SK-MEL-5 (cell line): Measurements from ENCODE around the gene RAMP1. TPM values are rescaled to one million over a fixed set of nuclear protein-coding genes. Genes with fewer than 3 reads are reported as not detected.
"Not testable (repeated sequence)": the region's sequence is repeated elsewhere in the genome, so short reads cannot be mapped to it uniquely, and the experiment has no call there.

Experiments
- DNase-seq: peaks from one replicate; pipeline ENCODE4 v3.0.0-alpha.2; 2016; ENCODE audit warnings: low read depth, low spot score
- in situ Hi-C: cut with HindIII; loops from 2 replicates; pipeline ENCODE4 v1.10.0; 2016; ENCODE audit warnings: low sequenced_read_pairs, high pct_unique_total_duplicates, low pct_unique_long_range_greater_than_20kb
- small RNA-seq, 2 experiments: library from RNA; depleted of rRNA; stranded (forward); fragments of <200 nt; gene quantifications; one replicate each; pipeline ENCODE3, GENCODE V24; 2014
- total RNA-seq: library from RNA; depleted of rRNA; stranded (reverse); fragments of >200 nt; shearing (Covaris generic); gene quantifications from 2 replicates; pipeline ENCODE4 v1.2.3, GENCODE V29; 2014; rRNA removed

RAMP1 gene
- total RNA-seq, 1 experiment from 2014 or later = 0.26 TPM

GRCh38 chr2:237951354-237951753 is 91.9 kb downstream of the RAMP1 start:
- in situ Hi-C loops = not testable (repeated sequence)

GRCh38 chr2:237951878-237952277 is 92.5 kb downstream of the RAMP1 start:
- DNase-seq = no peak
- in situ Hi-C loops = no loop called here

More at GRCh38 chr2:237951354-237951753, 91.9 kb downstream of the RAMP1 start:
- DNase-seq = not testable (repeated sequence)

GRCh38 chr2:237952851-237953250 is 93.4 kb downstream of the RAMP1 start:
- DNase-seq = no peak

GRCh38 chr2:237955640-237956401 is 96.4 kb downstream of the RAMP1 start:
- DNase-seq = no peak
- in situ Hi-C loops = no loop called here

More at GRCh38 chr2:237952851-237953250, 93.4 kb downstream of the RAMP1 start:
- in situ Hi-C loops = no loop called here

- in situ Hi-C loops = no loop called here
- no peak for DNase-seq
Measured at GRCh38 chr2:237956402-237956736, 96.9 kb downstream of the RAMP1 start.

- in situ Hi-C loops = no loop called here
- DNase-seq = no peak
Measured at GRCh38 chr2:237961637-237962036, 102.2 kb downstream of the RAMP1 start.

Small RNA genes within 50 kb of the gene (small RNA-seq; reads per million reads assigned to genes)
- 0 to 0.02 reads per million in 2 experiments for gene RF00157

Other genes starting within 250 kb of the RAMP1 start
- 38.1 and 47.3 TPM in 2 replicates for gene LRRFIP1, start 232.0 kb upstream of the RAMP1 start, total RNA-seq
- gene RBM44, start 60.8 kb upstream of the RAMP1 start, total RNA-seq = 0.29 and 0.45 TPM in 2 replicates
- gene UBE2F, start 107.4 kb downstream of the RAMP1 start, total RNA-seq = 216 and 231 TPM in 2 replicates
- 64.8 and 71.6 TPM in 2 replicates for gene SCLY, start 201.4 kb downstream of the RAMP1 start, total RNA-seq
- 0.19 and 0.29 TPM in 2 replicates for gene ESPNL, start 240.7 kb downstream of the RAMP1 start, total RNA-seq